SJSA1 (cell line): ENCODE measurements around the gene KRT3. TPM values are rescaled to one million over a fixed set of nuclear protein-coding genes. Genes with fewer than 3 reads are reported as not detected.
"Not testable (repeated sequence)": the region's sequence is repeated elsewhere in the genome, so short reads cannot be mapped to it uniquely, and the experiment has no call there.

Experiments used
- DNase-seq, 2 experiments: peaks; one replicate each; pipeline ENCODE4 v3.0.0-alpha.2; 2015 to 2020; ENCODE audit warnings: low spot score in 2 of 2, low read depth in 1 of 2
- H3K27ac ChIP-seq: fragments of 250-450 bp; sonication (Bioruptor Pico); 2 replicates; pipeline ENCODE4 v1.5.1; 2020; ENCODE audit warnings: mild to moderate bottlenecking, moderate library complexity
- H3K27me3 ChIP-seq: fragments of 250-450 bp; sonication (Bioruptor Pico); replicated peaks from 2 replicates; pipeline ENCODE4 v1.5.1; 2020; ENCODE audit warnings: mild to moderate bottlenecking, moderate library complexity
- H3K36me3 ChIP-seq: fragments of 250-450 bp; sonication (Bioruptor Pico); 2 replicates; pipeline ENCODE4 v1.5.1; 2020; ENCODE audit warnings: mild to moderate bottlenecking
- H3K4me1 ChIP-seq: fragments of 250-450 bp; sonication (Bioruptor Pico); replicated peaks from 2 replicates; pipeline ENCODE4 v1.6.1; 2021; ENCODE audit warnings: mild to moderate bottlenecking
- H3K4me3 ChIP-seq: fragments of 250-450 bp; sonication (Bioruptor Pico); 2 replicates; pipeline ENCODE4 v1.5.1; 2020; ENCODE audit warnings: mild to moderate bottlenecking
- H3K9me3 ChIP-seq: fragments of 250-450 bp; sonication (Bioruptor Pico); replicated peaks from 2 replicates; pipeline ENCODE4 v1.5.1; 2020; ENCODE audit warnings: mild to moderate bottlenecking
- total RNA-seq: library from RNA; depleted of rRNA; stranded (reverse); fragments of >200 nt; shearing (Covaris generic); gene quantifications from 2 replicates; pipeline ENCODE4 v1.2.3, GENCODE V29; 2014

KRT3 gene
- total RNA-seq, 1 experiment from 2014 or later, result 0.08 TPM

GRCh38 chr12:52795332-52795674, 614 bp downstream of the KRT3 start:
- peak in 1 of 2 experiments; percentile 92 for DNase-seq
- H3K36me3 ChIP-seq, result not testable (repeated sequence)
- H3K4me1 ChIP-seq, result peaks cover 38% of the 10 kb centered on the region

GRCh38 chr12:52794479-52795331, 1.2 kb downstream of the KRT3 start:
- peaks cover 45% of the 10 kb centered on the region for H3K27me3 ChIP-seq
- peak; percentile 79 to 92 for DNase-seq
- peaks cover 35% of the 10 kb centered on the region for H3K4me1 ChIP-seq
- no peaks in the 10 kb centered on the region for H3K36me3 ChIP-seq
- H3K27ac ChIP-seq, result no peak overlapping the region
- H3K4me3 ChIP-seq, result no peak overlapping the region
- peaks cover 34% of the 10 kb centered on the region for H3K9me3 ChIP-seq

More at GRCh38 chr12:52795332-52795674, 614 bp downstream of the KRT3 start:
- H3K9me3 ChIP-seq, result peaks cover 32% of the 10 kb centered on the region
- peaks cover 39% of the 10 kb centered on the region for H3K27me3 ChIP-seq
- H3K27ac ChIP-seq, H3K4me3 ChIP-seq: not testable (repeated sequence)

- Histone ChIP-seq H3K36me3 (no peaks in the 10 kb centered on the region), H3K4me3 (no peak overlapping the region), H3K27ac (no peak overlapping the region), H3K4me1 (peaks cover 12% of the 10 kb centered on the region), H3K27me3 (peaks cover 68% of the 10 kb centered on the region), H3K9me3 (peaks cover 31% of the 10 kb centered on the region)
- peak; percentile 80 to 92 for DNase-seq
Measured at GRCh38 chr12:52792185-52793029, 3.5 kb downstream of the KRT3 start.

GRCh38 chr12:52791271-52792184, 4.4 kb downstream of the KRT3 start:
- peaks cover 77% of the 10 kb centered on the region for H3K27me3 ChIP-seq

GRCh38 chr12:52790427-52791270, 5.3 kb downstream of the KRT3 start:
- peak; percentile 80 to 92 for DNase-seq
- H3K4me3 ChIP-seq, result no peak overlapping the region
- H3K27ac ChIP-seq, result no peak overlapping the region
- H3K4me1 ChIP-seq, result peaks cover 11% of the 10 kb centered on the region
- no peaks in the 10 kb centered on the region for H3K36me3 ChIP-seq
- peaks cover 40% of the 10 kb centered on the region for H3K9me3 ChIP-seq
- peaks cover 84% of the 10 kb centered on the region for H3K27me3 ChIP-seq

More at GRCh38 chr12:52791271-52792184, 4.4 kb downstream of the KRT3 start:
- Histone ChIP-seq H3K9me3 (peaks cover 35% of the 10 kb centered on the region), H3K36me3 (no peaks in the 10 kb centered on the region), H3K4me3 (no peak overlapping the region), H3K27ac (no peak overlapping the region), H3K4me1 (peaks cover 11% of the 10 kb centered on the region)
- DNase-seq, result peak; percentile 80 to 92

GRCh38 chr12:52789637-52790426, 6.1 kb downstream of the KRT3 start:
- peaks cover 44% of the 10 kb centered on the region for H3K9me3 ChIP-seq
- DNase-seq, result peak in 1 of 2 experiments; percentile 80

GRCh38 chr12:52788876-52789636, 6.9 kb downstream of the KRT3 start:
- peak; percentile 79 to 91 for DNase-seq
- H3K4me1 ChIP-seq, result peaks cover 3% of the 10 kb centered on the region
- H3K4me3 ChIP-seq, result no peak overlapping the region
- no peaks in the 10 kb centered on the region for H3K36me3 ChIP-seq
- H3K27me3 ChIP-seq, result peaks cover 94% of the 10 kb centered on the region
- peaks cover 38% of the 10 kb centered on the region for H3K9me3 ChIP-seq
- H3K27ac ChIP-seq, result no peak overlapping the region

More at GRCh38 chr12:52789637-52790426, 6.1 kb downstream of the KRT3 start:
- peaks cover 92% of the 10 kb centered on the region for H3K27me3 ChIP-seq
- no peak overlapping the region for H3K4me3 ChIP-seq
- no peaks in the 10 kb centered on the region for H3K36me3 ChIP-seq
- H3K4me1 ChIP-seq, result peaks cover 10% of the 10 kb centered on the region
- H3K27ac ChIP-seq, result no peak overlapping the region

GRCh38 chr12:52788192-52788875, 7.6 kb downstream of the KRT3 start:
- Histone ChIP-seq H3K36me3 (no peaks in the 10 kb centered on the region), H3K27me3 (peaks cover 97% of the 10 kb centered on the region), H3K4me3 (no peak overlapping the region), H3K9me3 (peaks cover 41% of the 10 kb centered on the region), H3K4me1 (peaks cover 3% of the 10 kb centered on the region), H3K27ac (no peak overlapping the region)
- DNase-seq, result peak; percentile 81 to 91

GRCh38 chr12:52787324-52788191, 8.4 kb downstream of the KRT3 start:
- H3K4me3 ChIP-seq, result no peak overlapping the region
- no peak overlapping the region for H3K27ac ChIP-seq
- peaks cover 42% of the 10 kb centered on the region for H3K9me3 ChIP-seq
- H3K4me1 ChIP-seq, result peaks cover 3% of the 10 kb centered on the region
- peak in 1 of 2 experiments; percentile 91 for DNase-seq
- H3K27me3 ChIP-seq, result peaks cover 92% of the 10 kb centered on the region
- H3K36me3 ChIP-seq, result no peaks in the 10 kb centered on the region

- Histone ChIP-seq H3K36me3 (no peaks in the 10 kb centered on the region), H3K27me3 (peaks cover 92% of the 10 kb centered on the region), H3K4me3 (no peak overlapping the region), H3K27ac (no peak overlapping the region), H3K9me3 (peaks cover 22% of the 10 kb centered on the region), H3K4me1 (no peaks in the 10 kb centered on the region)
- DNase-seq, result peak in 1 of 2 experiments; percentile 91
Measured at GRCh38 chr12:52784909-52785308, 11.0 kb downstream of the KRT3 start.
